H1 (cell line): ENCODE measurements around the gene RPS3. TPM values are rescaled to one million over a fixed set of nuclear protein-coding genes. Genes with fewer than 3 reads are reported as not detected.

Experiments used
- CHD7 ChIP-seq: fragments of 300-600 bp; sonication (generic); IDR thresholded peaks from 2 replicates; pipeline ENCODE4 v1.7.1; 2012; ENCODE audit warnings: low read length, moderate library complexity, mild to moderate bottlenecking, inconsistent platforms; ENCODE audit not compliant: insufficient replicate concordance
- EGR1 ChIP-seq: IDR thresholded peaks from 2 replicates; pipeline ENCODE4 v1.6.1; 2011; ENCODE audit warnings: low read depth, low read length, borderline replicate concordance
- EP300 ChIP-seq, 2 experiments: IDR thresholded peaks; 1 replicate in 1 of 2; 2 replicates in 1 of 2; pipeline ENCODE4 v1.6.1; 2011 to 2012; ENCODE audit warnings: low read depth in 2 of 2, low read length in 2 of 2, mild to moderate bottlenecking in 2 of 2, borderline replicate concordance in 1 of 2, inconsistent platforms in 1 of 2, moderate library complexity in 1 of 2
- NRF1 ChIP-seq: IDR thresholded peaks from 2 replicates; pipeline ENCODE4 v1.6.1; 2011; ENCODE audit warnings: mild to moderate bottlenecking, low read depth, low read length, improper control_type of control experiment
- POLR2A ChIP-seq, 2 experiments: IDR thresholded peaks; 1 replicate in 1 of 2; 2 replicates in 1 of 2; pipeline ENCODE4 v1.6.1; 2011; ENCODE audit warnings: low read depth in 2 of 2, low read length in 2 of 2, mild to moderate bottlenecking in 2 of 2; ENCODE audit errors: control extremely low read depth in 1 of 2
- TBP ChIP-seq: IDR thresholded peaks from 2 replicates; pipeline ENCODE4 v1.6.1; 2011; ENCODE audit warnings: low read depth, low read length, improper control_type of control experiment
- TCF12 ChIP-seq: IDR thresholded peaks from 2 replicates; pipeline ENCODE4 v1.6.1; 2011; ENCODE audit warnings: low read depth, mild to moderate bottlenecking, low read length
- polyA plus RNA-seq, 7 experiments: library from polyadenylated mRNA; depleted of rRNA in 3 of 7; stranded (reverse) in 5 of 7; unstranded in 2 of 7; fragments of >200 nt in 5 of 7; fragments of 200-250 nt in 2 of 7; gene quantifications; 1 replicate in 5 of 7; 2 replicates in 1 of 7; 4 replicates in 1 of 7; pipeline versions ENCODE4 v1.2.1 to v1.2.3, GENCODE V29; 2011 to 2013; ENCODE audit warnings: missing spikeins in 2 of 7, mixed read lengths in 2 of 7
- total RNA-seq: library from RNA; stranded (reverse); fragmentation: NEBNext Ultra II Directional; extraction: Animal tissue kit (Norgen Biotek cat#: 25700); gene quantifications from 2 replicates; pipeline ENCODE4 v1.2.1, GENCODE V29; 2021
- TF ChIP-seq, protein P1 (sequence below): IDR thresholded peaks from 2 replicates; pipeline ENCODE4 v1.6.1; 2012; ENCODE audit warnings: inconsistent platforms

The RPS3 gene
- total and polyA plus RNA-seq, 2 of the 8 experiments (the other 6 are each of a cell fraction or from before 2014, with no cell fraction given): 3,813 to 4,194 TPM

DNA sequence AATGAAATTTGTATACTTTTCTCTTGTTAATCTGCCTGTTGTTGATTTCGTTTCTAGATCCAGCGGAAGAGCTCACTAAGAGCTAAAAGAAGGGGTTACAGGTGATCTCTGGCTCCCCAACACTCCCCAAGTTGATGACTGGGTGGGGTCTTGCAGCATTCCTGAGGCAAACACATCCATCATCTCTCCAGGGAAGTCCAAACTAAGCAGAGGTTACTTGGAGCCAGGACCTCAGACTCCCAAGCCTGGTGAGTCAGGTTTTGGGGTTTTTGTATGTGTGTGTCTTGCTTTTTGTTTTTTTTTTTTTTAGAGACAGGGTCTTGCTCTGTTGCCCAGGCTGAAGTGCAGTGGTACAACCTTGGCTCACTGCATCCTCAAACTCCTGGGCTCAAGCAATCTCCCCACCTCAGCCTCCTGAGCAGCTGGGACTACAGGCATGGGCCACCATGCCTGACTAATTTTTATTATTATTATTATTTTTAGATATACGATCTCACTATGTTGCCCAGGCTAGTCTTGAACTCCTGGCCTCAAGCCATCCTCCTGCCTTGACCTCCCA, 11.5 kb upstream of the RPS3 start (continued):
- TF ChIP-seq TBP (no peak), NRF1 (no peak), EGR1 (no peak), POLR2A (IDR thresholded peaks at IDR 0.05; ENCODE audit: control extremely low read depth in 1 of 2, low read depth in 2 of 2, low read length in 2 of 2) (no peak), TCF12 (no peak), CHD7 (no peak), EP300 (IDR thresholded peaks at IDR 0.05; ENCODE audit: borderline replicate concordance in 1 of 2, low read depth in 2 of 2, low read length in 2 of 2) (no peak)
- TF ChIP-seq, protein P1, sequence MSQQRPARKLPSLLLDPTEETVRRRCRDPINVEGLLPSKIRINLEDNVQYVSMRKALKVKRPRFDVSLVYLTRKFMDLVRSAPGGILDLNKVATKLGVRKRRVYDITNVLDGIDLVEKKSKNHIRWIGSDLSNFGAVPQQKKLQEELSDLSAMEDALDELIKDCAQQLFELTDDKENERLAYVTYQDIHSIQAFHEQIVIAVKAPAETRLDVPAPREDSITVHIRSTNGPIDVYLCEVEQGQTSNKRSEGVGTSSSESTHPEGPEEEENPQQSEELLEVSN: no peak
